Lower leg skin (tissue), 4 donors: ENCODE data around the gene RFC2. TPM values are rescaled to one million over a fixed set of nuclear protein-coding genes. Genes with fewer than 3 reads are reported as not detected.

Source experiments
- DNase-seq, 2 donors: peaks; one replicate each; pipeline ENCODE4 v3.0.0-alpha.2; 2019; ENCODE audit warnings: low spot score in 2 of 2
- H3K4me3 ChIP-seq: fragments of 200-600 bp; sonication (generic); 2 replicates; pipeline ENCODE4 v1.5.1; 2017; ENCODE audit warnings: mild to moderate bottlenecking, low read depth; ENCODE audit not compliant: poor library complexity, severe bottlenecking
- POLR2A ChIP-seq, 2 donors: fragments of 450-650 bp; IDR thresholded peaks; one replicate each; pipeline ENCODE4 v1.6.1; 2016 to 2017; ENCODE audit warnings: antibody characterized with exemption in 2 of 2, mild to moderate bottlenecking in 1 of 2, moderate library complexity in 1 of 2
- WGBS, 2 donors: methylation state at CpG; one replicate each; pipeline ENCODE4 v1.1.5; 2018; 5-methylcytosine and 5-hydroxymethylcytosine counted together
- intact Hi-C: fragments of 100-400 bp; cut with DNase I; formaldehyde crosslinking; loops from one replicate; pipeline ENCODE4 v1.15.0; 2023; ENCODE audit warnings: low total_unique reads
- total RNA-seq, 4 donors: library from RNA; depleted of rRNA; stranded (reverse); fragments of >200 nt; gene quantifications; one replicate each; pipeline ENCODE4 v1.1.0, GENCODE V29; 2016
- TF ChIP-seq, protein P1 (sequence below), 3 donors: fragments of 450-650 bp; IDR thresholded peaks; one replicate each; pipeline ENCODE4 v1.5.1; 2016; ENCODE audit warnings: antibody characterized with exemption in 3 of 3, mild to moderate bottlenecking in 3 of 3, moderate library complexity in 2 of 3

Gene RFC2
- total RNA-seq, 4 donors from 2014 or later, result 15.3 to 26.5 (median 23.9) TPM

DNA sequence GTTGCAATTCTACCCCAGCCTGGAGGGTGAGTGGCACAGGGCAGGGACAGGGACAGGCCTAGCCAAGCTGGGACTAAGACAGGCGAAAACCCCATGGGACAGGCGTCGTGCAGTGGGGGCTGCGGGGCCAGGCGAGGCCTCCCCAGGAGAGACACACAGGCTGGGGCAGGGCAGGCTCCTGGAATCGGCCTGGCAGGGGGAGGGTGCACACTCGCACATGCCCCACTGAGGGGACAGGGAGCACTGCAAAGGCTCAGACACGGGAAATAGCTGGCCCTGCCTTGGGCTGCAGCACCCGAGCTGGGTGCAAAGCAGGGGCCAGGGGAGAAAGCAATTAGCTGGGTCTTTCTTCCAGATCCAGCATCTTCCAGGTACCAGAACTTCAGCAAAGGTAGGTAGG lies 34.0 kb downstream of the RFC2 start:
- WGBS, 2 donors, result 55 to 60% methylated on average over 1 to 7 of the region's 9 CpGs
- intact Hi-C loops, result no loop called here
- DNase-seq, result no peak
- no peak for TF ChIP-seq POLR2A (IDR thresholded peaks at IDR 0.05)
- TF ChIP-seq, protein P1, sequence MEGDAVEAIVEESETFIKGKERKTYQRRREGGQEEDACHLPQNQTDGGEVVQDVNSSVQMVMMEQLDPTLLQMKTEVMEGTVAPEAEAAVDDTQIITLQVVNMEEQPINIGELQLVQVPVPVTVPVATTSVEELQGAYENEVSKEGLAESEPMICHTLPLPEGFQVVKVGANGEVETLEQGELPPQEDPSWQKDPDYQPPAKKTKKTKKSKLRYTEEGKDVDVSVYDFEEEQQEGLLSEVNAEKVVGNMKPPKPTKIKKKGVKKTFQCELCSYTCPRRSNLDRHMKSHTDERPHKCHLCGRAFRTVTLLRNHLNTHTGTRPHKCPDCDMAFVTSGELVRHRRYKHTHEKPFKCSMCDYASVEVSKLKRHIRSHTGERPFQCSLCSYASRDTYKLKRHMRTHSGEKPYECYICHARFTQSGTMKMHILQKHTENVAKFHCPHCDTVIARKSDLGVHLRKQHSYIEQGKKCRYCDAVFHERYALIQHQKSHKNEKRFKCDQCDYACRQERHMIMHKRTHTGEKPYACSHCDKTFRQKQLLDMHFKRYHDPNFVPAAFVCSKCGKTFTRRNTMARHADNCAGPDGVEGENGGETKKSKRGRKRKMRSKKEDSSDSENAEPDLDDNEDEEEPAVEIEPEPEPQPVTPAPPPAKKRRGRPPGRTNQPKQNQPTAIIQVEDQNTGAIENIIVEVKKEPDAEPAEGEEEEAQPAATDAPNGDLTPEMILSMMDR (IDR thresholded peaks at IDR 0.05), result no peak
- no peak overlapping the region for H3K4me3 ChIP-seq

DNA sequence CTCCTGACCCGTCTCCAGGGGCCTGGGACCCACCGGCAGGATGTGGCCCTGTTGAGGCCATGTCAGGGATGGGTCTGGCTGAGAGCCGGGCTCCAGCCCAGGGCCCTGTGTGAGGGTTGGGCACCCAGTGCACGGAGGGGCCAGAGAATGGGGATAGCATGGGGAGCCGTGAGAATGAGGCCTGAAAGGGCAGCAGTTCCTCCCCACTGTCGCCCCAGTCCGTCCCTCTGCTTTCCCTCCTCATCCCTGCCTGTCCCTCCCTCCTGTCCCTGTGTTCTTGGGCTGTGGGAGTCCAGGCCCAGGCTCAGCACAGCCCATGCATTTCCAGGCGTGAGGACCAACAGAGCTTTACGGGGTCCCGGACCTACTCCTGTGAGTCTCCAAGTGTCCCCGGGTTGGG lies 34.8 kb downstream of the RFC2 start:
- 83 to 86% methylated on average over 11 of the region's 11 CpGs for WGBS, 2 donors
- TF ChIP-seq, protein P1 (IDR thresholded peaks at IDR 0.05), result no peak
- TF ChIP-seq POLR2A (IDR thresholded peaks at IDR 0.05), result no peak
- DNase-seq, result no peak
- H3K4me3 ChIP-seq, result no peak overlapping the region
- intact Hi-C loops, result no loop called here

DNA sequence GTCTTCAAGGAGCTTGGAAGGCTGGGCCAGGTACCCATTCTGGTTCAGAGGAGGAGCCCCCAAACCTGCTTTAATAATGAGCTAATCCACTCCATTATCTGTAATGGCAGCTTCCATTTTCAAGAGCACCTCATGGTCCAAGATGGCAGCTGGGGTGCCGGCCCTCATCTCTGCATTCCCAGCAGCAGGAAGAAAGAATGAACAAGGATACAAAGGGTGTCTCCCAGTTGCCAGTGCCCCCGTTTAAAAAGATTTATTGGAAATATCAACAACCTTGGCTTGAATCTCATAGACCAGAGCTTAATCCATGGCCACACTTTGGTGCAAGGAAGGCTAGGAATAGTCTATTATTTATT lies 35.9 kb downstream of the RFC2 start:
- intact Hi-C loops, result no loop called here
- no peak overlapping the region for H3K4me3 ChIP-seq
- DNase-seq, result no peak
- TF ChIP-seq POLR2A (IDR thresholded peaks at IDR 0.05), result no peak
- TF ChIP-seq, protein P1 (IDR thresholded peaks at IDR 0.05), result no peak
- WGBS, 2 donors, result 83 to 88% methylated on average over 2 of the region's 2 CpGs

DNA sequence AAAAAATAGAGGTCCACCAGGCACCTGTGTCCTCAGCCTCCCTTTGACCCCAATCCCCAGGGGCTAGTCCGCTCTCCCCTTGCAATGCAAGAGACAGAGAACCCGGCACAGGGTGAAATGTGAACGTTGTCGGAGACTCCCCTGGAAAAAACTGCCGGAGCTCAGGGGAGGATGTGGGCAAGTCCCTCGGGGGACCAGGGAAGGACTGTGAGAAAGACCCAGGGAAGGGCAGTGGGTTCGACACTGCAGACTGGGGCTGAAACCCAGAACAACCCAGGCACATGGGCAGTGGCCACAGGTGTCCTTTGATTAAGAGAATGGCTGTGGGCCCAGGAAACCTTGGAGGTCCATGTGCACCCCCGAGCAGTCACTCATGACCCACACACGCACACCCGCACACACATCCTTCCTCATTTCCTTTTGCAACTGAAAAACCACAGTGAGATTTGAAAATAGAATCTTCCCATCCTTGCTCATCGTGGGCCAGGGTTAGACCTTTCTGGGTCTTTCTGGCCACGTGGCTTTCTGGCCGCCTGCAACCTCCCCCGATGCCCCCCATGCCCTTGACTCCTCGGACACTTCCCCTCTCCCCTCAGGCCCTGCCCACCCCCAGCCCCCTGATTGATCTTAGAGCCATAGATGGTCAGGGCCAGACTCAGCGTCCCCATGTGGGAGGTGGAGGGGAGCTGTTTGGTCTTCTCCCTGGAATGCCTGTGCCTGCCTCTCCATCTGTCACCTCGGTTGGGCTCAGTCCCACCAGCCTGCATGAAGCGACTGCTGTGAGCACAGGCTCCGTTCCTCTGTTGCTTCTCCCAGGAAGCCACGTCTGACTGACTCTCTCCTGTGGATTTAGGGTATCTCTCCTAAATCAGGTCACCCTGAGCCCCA lies 36.5 kb downstream of the RFC2 start:
- TF ChIP-seq POLR2A (IDR thresholded peaks at IDR 0.05), result no peak
- TF ChIP-seq, protein P1 (IDR thresholded peaks at IDR 0.05), result no peak
- H3K4me3 ChIP-seq, result no peak overlapping the region
- no peak for DNase-seq
- WGBS, 2 donors, result 56% methylated on average over 20 of the region's 20 CpGs
- intact Hi-C loops, result no loop called here

DNA sequence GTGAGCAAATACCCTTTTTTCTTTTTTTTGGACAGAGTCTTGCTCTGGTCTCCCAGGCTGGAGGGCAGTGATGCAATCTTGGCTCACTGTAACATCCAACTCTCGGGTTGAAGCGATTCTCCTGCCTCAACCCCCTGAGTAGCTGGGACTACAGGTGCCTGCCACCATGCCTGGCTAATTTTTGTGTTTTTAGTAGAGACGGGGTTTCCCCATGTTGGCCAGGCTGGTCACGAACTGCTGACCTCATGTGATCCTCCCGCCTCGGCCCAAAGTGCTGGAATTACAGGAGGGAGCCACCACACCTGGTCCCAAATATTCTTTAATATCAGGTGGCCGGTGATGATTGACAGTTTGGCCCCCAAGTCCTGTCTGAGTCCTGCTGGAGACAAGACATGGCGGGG lies 37.8 kb downstream of the RFC2 start:
- no peak for DNase-seq
- 62% methylated on average over 8 of the region's 8 CpGs for whole genome bisulfite sequencing, 2 donors
- H3K4me3 ChIP-seq, result no peak overlapping the region
- TF ChIP-seq, protein P1 (IDR thresholded peaks at IDR 0.05), result no peak
- TF ChIP-seq POLR2A (IDR thresholded peaks at IDR 0.05), result no peak
- intact Hi-C loops, result no loop called here

DNA sequence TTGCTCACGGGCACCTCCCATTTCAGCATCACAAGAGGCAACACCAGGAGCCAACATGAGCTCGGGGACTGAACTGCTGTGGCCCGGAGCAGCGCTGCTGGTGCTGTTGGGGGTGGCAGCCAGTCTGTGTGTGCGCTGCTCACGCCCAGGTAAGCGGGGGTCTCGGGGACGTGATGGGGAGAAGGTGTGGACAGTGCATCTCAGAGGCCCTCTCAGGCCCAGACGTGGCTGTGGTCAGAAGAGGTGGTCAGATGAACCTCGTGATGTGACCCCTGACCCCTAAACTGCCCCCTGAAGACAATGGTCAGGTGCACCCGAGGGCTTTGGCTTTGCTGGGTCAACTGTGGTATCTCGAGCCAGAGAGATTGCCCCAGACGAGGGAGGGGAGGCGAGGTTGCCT lies 38.3 kb downstream of the RFC2 start:
- H3K4me3 ChIP-seq, result no peak overlapping the region
- no peak for DNase-seq
- intact Hi-C loops, result no loop called here
- 70 to 74% methylated on average over 15 of the region's 15 CpGs for WGBS, 2 donors
- TF ChIP-seq, protein P1 (IDR thresholded peaks at IDR 0.05), result no peak
- no peak for TF ChIP-seq POLR2A (IDR thresholded peaks at IDR 0.05)
